WERI-Rb-1 (cell line): ENCODE data around the gene NCOR2.

Experiments used
- DNase-seq: peaks from one replicate; pipeline ENCODE4 v3.0.0-alpha.2; 2020
- H3K27ac ChIP-seq: fragments of 250-450 bp; sonication (Bioruptor Pico); 2 replicates; pipeline ENCODE4 v1.5.1; 2020; ENCODE audit warnings: mild to moderate bottlenecking, moderate library complexity
- H3K27me3 ChIP-seq: fragments of 250-450 bp; sonication (Bioruptor Pico); 2 replicates; pipeline ENCODE4 v1.5.1; 2021; ENCODE audit warnings: mild to moderate bottlenecking, low read depth, moderate library complexity; ENCODE audit not compliant: insufficient read depth, severe bottlenecking
- H3K36me3 ChIP-seq: fragments of 250-450 bp; sonication (Bioruptor Pico); 2 replicates; pipeline ENCODE4 v1.5.1; 2020; ENCODE audit warnings: mild to moderate bottlenecking, moderate library complexity
- H3K4me3 ChIP-seq: 2 replicates; pipeline ENCODE4 v1.5.1; 2011; ENCODE audit warnings: low read depth, mild to moderate bottlenecking, control low read depth, low read length
- H3K9me3 ChIP-seq: fragments of 250-450 bp; sonication (Bioruptor Pico); 2 replicates; pipeline ENCODE4 v1.5.1; 2021; ENCODE audit warnings: mild to moderate bottlenecking, moderate library complexity; ENCODE audit not compliant: severe bottlenecking
- TF ChIP-seq, protein P1 (sequence below): IDR thresholded peaks from 2 replicates; pipeline ENCODE4 v1.5.1; 2011; ENCODE audit warnings: low read depth, mild to moderate bottlenecking, control low read depth, inconsistent platforms, low read length

The NCOR2 gene

DNA sequence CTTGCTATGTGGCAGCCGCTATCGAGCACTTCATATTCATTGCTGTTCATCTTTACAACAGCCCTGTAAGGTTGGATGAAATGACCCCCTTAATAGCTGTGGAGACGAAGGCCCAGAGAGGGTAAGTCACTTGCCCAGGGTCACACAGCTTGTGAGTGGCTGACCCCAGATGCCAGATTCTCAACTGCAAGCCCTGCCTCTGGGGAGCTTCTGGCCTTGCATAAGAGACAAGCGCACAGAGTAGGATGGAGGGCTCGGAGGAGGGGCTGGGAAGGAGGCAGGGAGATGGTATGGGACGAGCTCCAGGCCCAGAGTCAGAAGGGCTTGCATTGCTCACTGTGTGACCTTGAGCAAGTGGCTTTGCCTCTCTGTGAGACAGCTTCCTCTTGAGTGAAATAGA, 27.4 kb upstream of the NCOR2 start:
- Histone ChIP-seq H3K9me3 (no peaks in the 10 kb centered on the region), H3K27me3 (no peaks in the 10 kb centered on the region), H3K27ac (no peak overlapping the region), H3K4me3 (no peak overlapping the region), H3K36me3 (no peaks in the 10 kb centered on the region)
- TF ChIP-seq, protein P1, sequence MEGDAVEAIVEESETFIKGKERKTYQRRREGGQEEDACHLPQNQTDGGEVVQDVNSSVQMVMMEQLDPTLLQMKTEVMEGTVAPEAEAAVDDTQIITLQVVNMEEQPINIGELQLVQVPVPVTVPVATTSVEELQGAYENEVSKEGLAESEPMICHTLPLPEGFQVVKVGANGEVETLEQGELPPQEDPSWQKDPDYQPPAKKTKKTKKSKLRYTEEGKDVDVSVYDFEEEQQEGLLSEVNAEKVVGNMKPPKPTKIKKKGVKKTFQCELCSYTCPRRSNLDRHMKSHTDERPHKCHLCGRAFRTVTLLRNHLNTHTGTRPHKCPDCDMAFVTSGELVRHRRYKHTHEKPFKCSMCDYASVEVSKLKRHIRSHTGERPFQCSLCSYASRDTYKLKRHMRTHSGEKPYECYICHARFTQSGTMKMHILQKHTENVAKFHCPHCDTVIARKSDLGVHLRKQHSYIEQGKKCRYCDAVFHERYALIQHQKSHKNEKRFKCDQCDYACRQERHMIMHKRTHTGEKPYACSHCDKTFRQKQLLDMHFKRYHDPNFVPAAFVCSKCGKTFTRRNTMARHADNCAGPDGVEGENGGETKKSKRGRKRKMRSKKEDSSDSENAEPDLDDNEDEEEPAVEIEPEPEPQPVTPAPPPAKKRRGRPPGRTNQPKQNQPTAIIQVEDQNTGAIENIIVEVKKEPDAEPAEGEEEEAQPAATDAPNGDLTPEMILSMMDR, result no peak
- no peak for DNase-seq

DNA sequence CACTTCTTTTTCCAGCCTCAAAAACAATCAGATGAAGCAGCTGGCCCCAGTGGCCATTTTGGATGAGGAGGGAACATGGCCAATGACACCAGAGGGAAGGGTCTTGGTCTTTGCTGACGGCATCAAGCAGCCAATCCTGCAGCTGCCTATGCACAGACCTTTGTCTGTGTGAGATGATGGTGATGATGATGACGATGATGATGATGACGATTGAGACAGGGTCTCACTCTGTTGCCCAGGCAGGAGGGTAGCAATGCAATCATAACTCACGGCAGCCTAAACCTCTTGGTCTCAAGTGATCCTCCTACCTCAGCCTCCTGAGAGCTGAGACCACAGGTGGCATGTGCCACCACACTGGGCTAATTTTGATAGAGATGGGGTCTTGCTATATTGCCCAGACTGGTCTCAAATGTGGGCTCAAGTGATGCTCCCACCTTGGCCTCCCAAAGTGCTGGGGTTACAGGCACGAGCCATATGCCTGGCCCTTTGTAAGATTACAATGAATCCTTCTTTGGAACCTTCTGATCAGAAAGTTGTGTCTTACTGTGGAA, 26.5 kb upstream of the NCOR2 start:
- Histone ChIP-seq H3K27ac (no peak overlapping the region), H3K27me3 (no peaks in the 10 kb centered on the region), H3K4me3 (no peak overlapping the region), H3K36me3 (no peaks in the 10 kb centered on the region), H3K9me3 (no peaks in the 10 kb centered on the region)
- TF ChIP-seq, protein P1, result no peak
- DNase-seq, result no peak

DNA sequence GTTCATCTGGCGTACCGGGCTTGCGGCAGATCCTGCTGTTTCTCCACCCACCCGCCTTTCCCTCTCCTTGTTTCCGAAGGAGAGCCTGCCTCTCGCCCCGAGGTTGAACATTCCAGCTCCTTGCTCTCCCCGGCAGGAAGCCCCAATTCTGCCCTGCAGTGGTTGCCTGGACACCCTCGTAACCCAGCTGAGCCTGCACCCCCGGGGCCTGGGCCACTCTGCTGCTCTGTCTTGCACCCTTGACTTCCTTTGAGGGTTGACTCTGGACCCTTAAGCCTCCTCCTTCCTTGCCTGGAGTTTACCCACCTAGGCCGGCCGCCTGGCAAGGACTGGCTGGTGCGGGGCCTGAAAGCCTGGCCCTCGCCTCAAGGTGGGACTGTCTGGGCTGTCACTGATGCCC, 25.8 kb upstream of the NCOR2 start:
- Histone ChIP-seq H3K36me3 (no peaks in the 10 kb centered on the region), H3K27ac (no peak overlapping the region), H3K9me3 (no peaks in the 10 kb centered on the region), H3K27me3 (no peaks in the 10 kb centered on the region), H3K4me3 (no peak overlapping the region)
- TF ChIP-seq, protein P1, result no peak
- DNase-seq, result no peak

DNA sequence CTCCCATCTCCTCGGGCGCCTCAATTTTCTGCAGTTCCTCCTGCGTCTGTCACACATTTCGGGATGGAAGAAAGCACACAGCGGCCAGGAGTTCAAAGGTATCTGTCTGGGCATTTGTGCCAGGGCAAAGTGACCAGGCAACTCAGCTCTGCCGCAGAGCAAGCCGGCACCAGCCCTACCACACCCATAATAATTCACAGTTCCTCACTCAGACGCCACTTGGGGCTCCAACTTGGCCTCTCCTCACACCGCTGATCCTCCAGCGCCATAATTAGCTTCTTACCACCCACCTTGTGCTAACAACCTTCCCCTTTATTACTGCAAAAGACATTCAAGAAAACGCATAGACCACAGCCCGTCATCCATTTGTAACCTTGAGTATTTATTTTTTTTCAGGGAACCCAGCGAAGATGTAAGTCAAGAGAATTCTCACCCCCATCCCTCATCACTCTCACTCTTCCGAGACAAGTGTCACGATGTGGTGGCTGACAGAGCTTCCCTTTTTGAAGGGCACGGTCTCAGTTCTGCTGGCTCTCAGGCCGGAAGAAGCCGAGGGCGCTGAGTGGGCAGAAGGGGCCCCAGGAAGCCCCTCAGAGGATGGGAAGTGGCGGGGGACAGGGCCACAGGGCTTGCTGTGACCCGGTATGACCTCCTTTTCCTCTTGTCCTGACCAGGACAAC, 25.2 kb upstream of the NCOR2 start:
- Histone ChIP-seq H3K27ac (no peak overlapping the region), H3K36me3 (no peaks in the 10 kb centered on the region), H3K9me3 (no peaks in the 10 kb centered on the region), H3K4me3 (no peak overlapping the region), H3K27me3 (no peaks in the 10 kb centered on the region)
- no peak for DNase-seq
- TF ChIP-seq, protein P1, result no peak

DNA sequence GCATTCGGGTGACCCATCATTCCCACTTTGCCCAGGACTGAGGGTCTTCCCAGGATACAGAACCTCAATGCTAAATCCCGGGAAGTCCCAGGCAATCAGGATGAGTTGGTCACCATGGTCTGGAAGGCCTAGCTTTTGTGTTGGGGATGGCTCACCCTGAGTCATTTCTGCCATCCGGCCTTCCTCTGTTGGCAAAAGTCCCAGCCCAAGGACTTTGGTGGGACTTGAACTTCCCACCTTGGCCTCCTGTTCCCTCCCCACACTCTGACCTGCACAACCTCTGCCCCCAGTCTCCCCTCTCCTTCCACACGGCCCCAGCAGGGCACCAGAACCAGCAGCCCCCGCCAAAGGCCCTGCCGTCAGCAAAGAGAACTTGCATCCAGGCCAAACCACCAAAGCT, 24.6 kb upstream of the NCOR2 start:
- Histone ChIP-seq H3K27ac (no peak overlapping the region), H3K4me3 (no peak overlapping the region), H3K9me3 (no peaks in the 10 kb centered on the region), H3K27me3 (no peaks in the 10 kb centered on the region), H3K36me3 (no peaks in the 10 kb centered on the region)
- DNase-seq, result no peak
- TF ChIP-seq, protein P1, result no peak

DNA sequence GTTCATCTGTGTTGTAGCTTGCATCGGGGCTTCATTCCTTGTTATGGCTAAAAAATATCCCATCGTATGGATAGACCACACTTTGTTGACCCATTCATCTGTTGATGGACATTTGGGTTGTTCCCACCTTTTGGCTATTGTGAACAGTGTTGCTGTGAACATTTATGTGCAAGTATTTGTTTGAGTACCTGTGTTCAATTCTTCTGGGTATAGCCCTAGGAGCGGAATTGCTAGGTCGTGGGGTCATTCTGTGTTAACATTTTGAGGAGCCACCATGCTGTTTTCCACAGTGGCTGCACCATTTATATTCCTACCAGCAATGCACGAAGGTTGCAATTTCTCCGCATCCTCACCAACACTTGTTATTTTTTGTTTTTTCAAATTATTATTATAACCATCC, 23.0 kb upstream of the NCOR2 start:
- Histone ChIP-seq H3K27ac (no peak overlapping the region), H3K27me3 (no peaks in the 10 kb centered on the region), H3K9me3 (no peaks in the 10 kb centered on the region), H3K36me3 (no peaks in the 10 kb centered on the region), H3K4me3 (no peak overlapping the region)
- no peak for DNase-seq
- TF ChIP-seq, protein P1, result no peak
